ENCODE data around the gene FHOD1.

Gene FHOD1

DNA sequence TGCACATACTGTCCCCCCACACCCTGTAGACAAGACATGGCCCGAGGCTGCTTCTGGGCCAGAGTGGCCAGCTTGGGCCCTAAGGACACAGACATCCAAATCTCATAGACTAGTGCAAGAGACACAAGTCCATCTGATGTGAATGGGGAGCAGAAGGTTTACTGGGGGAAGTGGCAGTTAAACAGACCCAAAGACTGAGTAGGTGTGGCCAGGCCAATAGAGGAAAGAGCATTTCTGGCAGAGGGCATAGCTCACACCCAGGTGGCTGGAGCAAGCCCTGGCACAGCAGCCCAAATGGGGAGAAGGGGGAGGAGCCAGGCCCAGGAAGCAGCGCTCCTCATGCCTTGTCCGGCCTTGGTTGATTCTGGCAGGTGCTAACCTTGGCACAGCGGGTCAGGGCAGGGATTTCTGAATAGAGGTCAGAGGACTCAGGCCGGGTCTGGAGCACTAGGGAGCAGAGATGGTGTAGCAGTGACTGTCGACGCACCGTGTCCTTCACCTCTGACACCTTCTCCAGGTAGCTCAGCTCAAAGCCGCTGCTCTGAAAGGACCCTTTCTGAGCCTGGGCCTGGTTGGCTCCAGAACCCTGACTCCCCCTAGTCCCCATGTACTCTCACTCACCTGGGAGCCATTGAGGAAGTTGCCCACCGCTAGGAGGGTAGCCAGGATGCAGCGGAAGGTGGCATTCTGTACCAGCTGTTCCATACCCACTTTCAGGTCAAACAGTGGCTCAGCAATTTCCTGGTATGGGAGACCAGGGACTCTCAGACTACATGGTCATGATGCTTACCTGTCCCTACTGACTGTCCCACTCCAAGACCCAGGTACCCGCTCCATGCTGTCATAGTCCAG is 16.2 kb downstream of the FHOD1 start:
- no peak for DNase-seq

DNA sequence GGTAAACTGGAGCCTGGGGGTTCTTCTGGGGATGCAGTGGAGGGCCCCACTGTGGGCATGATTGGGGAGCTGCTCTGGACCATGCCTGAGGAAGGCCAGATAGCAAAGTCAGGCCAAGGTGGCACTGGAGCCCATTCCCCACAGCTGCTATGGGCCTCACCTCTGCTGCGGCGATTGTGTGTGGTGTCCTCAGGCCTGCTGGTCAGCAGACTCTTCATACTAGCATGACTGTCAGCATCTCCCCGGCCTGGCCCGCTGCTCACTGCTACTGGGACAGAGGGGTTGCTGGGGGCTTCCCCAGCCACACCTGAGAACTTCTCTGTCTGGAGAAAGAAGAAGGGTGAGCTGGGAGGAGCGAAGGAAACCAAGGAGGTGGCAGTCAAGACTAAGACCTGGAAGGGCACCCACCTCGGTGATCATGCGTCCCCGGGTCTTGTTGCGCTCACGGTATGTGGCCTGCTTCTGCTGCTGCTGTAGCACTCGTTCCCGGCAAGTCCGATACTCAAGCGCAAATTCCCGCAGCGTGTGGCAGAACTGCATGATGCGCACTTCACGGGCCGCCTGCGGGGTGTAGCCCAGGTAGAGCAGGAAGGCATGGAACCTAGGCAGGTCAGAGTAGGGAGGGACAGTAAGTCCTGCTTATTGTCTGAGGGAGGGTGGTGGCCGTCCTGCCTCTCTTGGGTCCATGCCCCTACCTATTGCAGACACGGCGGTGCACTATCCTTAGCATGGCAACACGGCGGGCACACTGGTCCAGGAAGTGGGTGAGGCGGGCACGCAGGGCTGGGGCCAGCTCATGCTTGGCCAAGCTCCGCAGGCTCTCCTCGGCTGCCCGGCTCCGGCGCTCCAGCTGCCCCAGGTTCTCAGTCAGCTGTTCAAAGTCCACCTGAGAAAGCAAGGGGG is 17.1 kb downstream of the FHOD1 start:
- no peak for DNase-seq

DNA sequence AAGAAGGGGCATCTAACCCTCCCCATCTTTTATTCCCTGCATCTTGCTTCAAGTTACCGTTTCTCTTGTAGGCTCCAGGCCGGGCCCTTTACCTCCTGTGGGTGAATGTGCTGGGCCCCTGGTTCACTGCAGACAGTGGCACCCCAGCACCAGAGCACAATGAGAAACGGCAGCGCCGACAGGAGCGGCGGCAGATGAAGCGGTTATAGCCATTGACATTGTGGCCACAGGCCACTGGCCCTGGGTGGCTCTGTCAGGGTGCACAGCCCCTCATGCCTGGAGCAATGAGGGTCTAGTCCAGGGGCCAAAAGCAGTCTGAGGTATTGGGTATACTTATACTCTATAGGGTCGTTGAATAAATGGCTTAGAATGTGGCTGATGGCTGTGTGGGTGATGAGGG is 18.4 kb downstream of the FHOD1 start:
- DNase-seq, result no peak

DNA sequence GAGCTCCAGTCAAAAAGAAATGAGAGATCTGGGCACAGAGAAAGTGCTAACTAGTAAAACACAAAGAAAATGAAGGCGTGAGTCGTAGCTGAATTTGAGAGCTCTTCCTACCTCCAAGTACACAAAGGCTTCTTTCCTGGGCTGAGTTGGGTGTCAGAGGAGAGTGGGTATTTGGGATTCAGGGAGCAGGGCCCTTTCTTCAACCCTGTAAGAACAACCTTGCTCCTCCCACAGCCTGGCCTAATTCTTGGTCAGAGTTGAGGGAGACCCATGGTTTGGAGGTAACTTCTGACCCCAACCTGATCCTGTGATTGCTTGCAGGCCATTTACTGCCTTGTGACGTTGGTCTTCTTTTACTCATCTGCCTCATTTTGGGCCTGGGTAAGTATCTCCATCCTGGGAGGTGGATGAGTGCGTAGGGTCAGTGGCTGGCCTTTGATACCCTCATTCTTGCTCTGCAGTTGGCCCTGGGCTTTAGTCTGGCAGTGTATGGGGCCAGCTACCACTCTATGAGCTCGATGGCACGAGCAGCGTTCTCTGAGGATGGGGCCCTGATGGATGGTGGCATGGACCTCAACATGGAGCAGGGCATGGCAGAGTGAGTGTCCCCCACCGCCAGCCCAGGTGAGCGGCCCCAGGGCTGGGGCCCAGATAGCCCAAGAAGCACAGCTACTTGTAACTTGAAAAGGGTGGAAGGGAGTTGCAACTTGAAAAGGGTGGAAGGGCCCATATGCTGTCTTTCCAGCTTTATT is 19.1 kb downstream of the FHOD1 start:
- no peak for DNase-seq

DNA sequence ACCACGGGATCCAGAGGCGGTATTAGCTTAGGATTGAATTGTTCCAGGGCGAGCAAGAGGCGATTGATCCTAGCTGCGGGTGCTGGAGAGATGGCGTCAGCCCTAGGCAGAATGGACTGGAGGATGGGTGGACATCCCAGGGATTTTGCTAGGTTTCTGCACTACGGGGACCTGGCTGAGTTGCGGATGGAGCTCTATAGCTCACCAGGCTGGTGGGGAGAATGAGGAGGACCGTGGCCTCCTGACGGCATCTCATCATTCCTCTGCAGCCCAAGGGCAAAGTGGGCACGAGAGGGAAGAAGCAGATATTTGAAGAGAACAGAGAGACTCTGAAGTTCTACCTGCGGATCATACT is 19.7 kb downstream of the FHOD1 start:
- no peak for DNase-seq

DNA sequence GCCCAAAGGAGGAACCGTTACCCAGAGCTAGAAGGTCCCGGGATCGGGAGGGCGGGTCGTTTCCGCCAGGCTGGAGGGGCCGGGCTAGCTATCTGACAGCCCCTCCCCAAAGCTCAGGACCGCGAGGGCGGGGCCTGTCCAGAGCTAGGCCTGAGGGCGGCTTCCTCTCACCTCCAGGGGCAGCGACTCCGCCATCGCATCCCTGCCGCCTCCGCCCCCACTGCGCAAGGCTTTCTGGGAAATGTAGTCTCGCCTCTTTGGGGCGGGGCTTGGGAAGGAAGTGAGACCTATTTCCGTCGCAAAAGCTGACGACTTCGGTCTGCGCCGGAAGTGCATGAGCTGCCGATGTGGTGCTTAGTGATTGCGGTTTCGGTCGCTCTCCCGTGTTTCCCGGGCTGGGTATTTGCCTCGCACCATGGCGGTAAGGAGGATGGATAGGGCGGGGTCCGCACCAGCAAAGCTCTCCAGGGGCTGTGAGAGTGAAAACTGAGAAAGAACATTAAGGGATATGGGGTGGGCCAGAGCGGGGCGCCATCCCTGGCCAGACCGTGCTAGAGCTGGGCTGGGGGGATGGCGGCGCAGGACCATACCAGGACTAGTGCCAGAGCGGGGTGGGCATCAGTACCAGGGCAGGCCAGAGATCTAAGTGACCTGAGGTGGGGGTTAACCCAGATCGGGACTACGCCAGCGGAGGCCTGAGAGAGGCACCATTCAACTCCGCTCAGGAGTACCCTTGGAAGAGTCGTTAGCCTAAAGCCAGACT is 20.3 kb downstream of the FHOD1 start, which contains the start of gene TMEM208:
Gene TMEM208 (plus strand): TSS at position 327 of the 763 bp plus-strand sequence. CDS start 89 bp downstream, at position 416.
- DNase-seq, result peak; percentile 99

DNA sequence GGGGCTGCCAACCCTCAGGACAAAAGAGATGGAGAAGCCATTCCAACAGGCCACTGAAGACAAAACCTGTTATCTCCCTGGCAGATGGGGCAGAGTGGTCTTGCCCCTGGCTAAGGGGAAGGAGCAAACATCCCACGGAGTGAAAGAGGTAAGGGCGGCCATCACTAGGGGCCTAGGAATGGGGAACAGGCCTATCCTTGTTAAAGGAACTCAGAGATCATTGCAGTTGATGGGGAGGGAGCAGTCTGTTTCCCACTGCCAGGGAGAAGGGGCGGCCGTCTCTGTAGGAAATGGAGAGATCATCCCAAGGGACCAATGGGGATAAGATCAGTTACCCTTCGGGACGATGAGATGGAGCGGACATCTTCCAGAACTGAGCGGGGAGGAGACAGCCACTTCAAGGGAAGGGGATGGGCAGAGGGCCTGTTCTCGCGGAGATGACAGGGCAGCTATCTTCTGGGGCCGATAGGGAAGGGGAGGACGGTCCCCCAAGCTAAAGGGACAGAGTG is 20.9 kb downstream of the FHOD1 start:
- DNase-seq, result no peak

DNA sequence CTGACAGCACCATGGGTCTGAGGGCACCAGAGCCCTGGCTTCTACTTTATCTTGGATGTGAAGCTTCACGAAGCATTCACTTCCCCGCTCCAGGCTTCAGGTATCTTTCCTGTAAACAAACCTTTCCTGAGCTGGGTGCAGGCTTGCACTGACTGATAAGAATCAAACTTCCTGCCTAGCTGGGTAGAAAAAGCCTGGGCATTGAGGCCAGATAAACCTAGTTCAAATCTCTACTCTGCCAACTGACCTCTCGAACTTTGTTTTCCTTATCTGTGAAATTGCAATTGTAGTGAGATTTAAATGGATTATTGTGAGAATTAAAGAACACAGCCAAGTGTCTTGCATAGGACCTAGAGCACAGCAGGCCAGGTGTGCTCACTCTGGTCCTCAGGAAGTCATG is 23.3 kb downstream of the FHOD1 start:
- DNase-seq, result no peak

DNA sequence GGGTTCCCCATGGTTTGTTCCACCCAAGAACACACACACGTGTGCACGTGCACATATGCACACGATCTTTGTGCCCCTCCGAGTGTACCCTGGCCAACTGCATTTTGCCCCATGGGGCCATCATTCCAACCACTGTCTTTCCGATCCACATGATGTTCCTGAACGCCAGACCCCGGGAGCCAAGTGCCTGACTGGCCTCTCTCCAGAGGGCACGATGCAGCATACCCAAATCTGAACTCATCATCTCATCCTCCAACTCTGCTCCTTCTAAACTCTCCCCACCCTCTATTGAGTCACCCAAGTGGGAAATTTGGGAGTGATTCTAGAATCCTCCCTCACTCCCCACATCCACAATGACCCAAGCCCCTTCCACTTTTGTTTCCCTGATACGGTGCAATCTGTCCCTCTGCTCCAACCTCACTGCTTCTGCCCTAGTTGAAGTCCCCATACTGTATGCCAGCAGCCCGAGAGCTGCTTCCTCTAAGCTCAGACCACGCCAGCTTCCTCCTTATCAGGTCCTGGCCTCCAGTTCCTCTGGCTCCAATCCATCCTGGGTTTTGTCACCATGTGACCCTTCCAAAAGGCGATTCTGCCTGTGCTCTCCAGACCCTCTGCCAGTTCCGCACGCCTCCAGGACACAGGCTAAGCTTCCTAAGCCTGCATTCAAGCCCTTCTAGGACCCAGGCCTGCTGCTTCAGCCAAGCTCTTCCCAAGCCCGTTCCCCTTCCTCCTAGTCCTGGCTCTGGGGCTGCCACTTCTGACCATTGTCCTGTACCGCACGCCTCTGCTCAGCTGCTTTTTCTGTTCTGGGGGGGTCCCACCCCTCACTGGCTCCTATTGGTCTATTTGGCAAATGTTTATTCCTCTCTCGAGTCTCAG is 30.4 kb downstream of the FHOD1 start:
- peak; percentile 95 for DNase-seq

DNA sequence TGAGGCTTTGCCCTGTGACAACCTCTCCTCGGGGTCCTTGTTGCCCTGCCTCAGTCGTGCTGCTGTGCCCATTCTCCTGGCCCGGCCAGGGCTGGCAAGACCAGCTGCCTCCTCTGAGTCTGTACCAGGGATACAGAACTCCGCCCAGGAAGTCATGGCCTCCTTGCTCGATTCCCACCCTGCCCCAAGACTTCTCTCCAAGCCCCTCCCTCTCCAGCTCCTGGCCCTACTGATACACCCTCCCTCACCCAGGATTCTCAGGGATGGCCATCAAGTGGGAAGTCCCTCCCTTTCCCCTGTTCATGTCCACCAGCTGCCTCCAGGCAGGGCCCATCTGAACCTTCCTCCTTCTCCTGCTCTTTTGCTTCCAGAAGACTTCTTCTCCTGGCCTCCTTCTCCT is 31.6 kb downstream of the FHOD1 start:
- no peak for DNase-seq

DNA sequence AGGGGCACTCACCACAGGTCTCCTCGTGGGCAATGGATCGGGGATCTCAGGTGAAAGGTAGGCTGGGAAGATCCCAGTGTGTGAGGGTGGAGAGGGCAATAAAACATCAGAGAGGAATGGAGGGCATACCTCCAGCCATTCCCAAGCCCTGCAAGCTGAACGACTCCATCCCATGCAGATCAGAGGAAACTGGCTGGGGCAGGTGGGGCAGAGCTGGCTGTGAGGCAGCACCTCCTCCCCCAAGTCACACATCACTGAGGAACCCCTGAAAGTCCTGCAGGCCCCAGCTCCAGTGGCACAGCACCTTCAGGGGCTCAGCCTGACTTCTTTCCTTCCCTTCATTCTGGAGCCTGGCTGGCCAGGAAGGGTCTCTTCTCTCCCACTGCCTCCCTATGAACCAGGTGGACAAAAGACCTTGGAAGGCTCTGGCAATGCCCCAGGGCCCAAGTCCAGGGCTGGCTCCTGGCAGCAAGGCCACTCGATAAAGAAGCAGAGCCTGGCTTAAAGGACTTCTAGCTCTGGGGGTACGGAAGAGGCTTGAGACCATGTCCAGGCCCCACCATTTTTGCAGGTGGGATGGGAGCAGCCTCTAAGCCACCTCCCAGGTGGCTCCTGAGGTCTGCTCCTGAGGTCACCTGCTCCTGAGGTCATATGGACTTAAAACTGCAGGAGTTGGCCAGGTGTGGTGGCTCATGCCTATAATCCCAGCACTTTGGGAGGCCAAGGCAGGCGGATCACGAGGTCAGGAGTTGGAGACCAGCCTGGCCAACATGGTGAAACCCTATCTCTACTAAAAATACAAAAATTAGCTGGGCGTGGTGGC is 33.9 kb downstream of the FHOD1 start:
- DNase-seq, result no peak

DNA sequence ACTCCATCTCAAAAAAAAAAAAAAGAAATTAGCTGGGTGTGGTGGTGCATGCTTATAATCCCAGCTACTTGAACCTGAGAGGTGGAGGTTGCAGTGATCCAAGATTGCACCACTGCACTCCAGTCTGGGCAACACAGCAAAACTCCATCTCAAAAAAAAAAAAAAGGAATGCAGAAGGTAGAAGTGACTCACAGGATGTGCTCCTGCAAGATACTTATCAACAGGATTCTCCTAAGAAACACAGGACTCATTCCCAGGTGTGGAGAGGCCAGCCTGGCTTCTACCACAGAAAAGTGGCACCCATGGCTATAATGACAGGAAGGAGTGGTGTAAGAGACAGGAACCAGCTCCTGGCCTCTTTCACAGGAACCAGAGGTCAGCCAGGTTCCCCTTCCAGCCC is 34.5 kb downstream of the FHOD1 start:
- no peak for DNase-seq

DNA sequence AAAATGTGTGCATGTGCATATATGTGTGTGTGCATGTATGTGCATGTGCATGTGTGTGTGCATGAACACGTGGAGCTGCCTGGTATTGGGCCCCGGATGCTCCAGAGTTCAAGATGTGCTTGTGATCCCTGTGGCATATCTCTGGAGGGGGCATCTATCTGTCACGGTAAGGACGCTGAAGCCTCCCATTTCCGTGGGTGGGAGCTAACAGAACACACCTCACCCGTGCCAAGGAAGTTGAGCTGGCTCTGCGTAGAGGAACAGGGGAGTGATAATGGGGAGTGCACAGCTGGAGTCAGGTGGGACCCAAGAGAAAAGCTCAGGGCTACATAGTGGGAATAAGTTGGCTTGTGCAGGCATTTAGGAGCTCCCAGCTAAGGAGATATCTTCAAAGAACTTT is 35.6 kb downstream of the FHOD1 start:
- DNase-seq, result no peak

DNA sequence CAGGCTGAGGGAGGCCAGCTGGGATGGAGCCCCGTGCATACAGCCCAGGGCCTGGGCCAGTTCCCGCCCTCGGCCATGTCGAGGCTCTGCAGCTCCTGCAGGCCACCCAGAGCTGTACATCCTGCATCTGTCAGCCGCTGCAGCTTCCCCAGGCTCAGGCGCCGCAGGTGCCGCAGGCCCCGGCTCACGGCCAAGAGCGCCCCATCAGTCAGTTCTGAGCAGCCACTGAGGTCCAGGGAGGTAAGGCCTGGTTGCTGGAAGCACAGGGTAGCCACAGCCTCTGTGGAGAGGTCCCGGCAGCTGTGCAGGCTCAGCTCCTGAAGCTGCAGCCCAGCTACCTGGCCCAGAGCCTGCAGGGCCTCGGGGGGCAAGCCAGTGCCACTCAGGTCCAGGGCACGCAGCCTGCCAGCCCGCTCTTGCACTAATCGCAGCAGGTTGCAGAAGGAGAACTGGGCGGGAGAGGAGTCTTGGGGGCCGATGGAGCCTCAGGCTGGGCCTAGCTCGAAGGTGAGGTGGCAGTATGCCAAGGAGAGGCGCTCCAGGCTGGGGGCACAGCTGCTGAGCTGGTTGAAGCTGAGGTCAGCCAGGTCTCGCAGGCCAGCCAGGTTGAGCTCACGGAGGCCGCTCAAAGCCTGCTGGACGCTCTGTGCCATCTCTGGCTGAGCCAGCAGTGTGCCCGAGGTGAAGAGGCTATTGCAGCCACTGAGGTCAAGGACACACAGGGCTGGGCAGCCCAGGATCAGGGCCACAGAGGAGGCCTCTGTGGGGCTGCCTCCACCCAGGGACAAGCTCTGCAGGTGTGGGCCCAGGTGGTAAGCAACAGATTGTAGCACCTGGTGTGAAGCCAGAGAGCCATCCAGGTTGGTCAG is 37.0 kb downstream of the FHOD1 start:
- DNase-seq, result no peak

DNA sequence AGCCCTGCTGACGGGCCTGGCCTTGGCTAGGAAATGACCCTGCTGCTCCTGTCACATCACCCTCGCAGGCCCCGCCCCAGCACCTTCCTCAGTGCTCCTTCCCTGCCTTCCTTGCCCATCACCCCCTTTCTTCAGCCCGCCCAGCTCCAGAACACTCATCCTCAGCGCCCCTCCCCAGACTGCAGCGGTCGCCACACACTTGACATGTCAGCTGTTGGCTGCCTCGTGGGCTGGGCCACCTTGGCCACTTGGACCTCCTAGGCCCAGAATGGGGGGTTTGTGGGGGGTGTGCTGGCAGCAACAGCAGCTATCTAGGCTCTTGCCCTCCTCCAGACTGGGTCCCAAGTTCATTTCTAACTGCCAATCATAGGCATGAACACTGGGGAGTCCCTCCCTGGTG is 37.7 kb downstream of the FHOD1 start:
- no peak for DNase-seq

DNA sequence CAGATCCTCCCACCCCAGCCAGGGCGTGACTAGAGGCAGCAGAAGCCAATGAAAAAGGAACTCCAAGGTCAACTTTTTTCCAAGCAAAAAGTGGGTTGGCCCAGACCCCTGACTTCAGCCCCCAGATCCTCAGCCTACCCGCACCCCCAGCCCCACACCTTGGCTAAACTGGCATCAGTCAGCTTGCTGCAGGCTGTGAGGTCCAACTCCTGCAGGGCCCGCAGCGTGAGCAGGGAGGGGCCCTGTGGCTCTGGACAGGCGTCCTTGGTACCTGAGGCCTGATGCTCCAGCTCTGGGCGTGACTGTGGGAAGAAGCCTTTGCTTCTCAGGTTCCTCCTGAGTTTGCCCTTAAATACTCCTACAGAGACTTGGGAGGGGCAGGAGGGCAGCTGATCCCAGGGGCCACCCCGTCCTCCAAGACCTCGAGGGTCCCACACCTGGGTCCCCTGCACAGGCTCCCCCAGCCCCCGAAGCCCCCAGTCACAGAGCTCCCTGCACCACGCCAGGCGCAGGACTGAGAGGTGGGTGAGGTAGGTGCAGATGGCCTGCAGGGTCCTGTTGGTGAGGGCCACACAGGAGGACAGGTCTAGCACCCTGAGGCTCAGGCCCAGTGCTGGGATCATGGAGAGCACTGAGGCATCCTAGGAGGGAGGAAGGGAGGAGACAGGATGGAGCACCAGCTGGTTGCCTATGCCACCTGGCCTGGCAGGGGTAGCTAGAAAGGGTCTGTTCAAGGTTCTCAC is 39.0 kb downstream of the FHOD1 start:
- no peak for DNase-seq

DNA sequence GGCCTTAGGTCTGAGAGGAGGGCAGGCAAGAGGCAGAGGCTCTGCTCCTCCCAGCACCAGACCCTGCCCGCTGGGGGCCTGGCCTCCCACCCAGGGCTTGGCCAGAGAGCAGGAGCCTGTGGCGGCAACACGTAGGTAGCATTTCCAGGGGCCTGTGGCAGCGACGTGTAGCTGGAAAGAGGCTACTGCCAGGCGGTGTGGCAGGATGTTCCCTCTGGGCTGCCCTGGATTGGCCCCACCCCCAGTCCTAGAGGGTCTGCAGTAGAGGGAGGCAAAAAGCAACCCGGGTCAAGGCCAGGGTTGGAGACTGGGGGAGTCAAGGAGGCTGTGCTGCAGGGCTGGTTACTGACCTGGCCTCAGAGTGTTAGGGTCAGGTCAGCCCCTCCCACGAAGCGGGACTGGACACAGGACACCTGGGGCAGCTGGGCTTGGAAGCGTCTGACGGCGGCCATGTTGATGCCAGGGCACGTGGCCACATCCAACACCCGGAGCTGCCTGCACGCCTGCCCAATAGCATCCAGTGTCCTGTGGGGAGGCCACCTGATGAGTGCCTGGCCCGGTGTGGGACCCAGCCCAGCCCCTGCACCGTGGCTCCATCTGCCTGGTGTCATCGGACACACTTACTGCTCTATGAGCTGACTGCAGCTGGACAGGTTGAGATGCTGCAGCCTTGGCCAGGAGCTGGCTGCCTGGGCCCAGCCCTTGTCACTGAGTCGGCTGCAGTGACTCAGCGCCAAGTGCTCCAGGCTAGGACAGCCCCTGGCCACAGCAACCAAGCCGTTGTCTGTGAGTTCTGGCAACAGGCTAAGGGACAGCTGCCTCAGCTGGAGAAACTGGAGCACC is 39.8 kb downstream of the FHOD1 start:
- DNase-seq, result no peak

DNA sequence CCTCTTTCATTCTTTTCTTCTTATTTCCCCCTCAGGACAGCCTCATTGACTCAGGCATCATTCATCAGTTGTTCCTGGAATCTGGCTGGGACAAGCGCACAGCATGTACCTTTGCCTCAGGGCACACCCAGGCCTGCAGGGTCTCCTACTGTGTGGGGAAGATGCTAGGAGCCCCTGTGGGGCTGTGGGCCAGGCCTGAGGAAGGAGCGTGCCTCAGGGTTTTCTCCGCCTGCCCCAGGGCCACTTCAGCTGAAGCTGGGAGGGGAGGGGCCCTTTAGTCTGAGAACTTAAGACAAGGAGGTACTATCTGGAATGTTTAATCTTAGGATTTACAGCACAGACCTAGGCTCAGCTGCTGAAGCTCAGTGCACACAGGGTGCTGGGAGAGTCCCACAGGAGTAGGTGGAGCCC is 40.4 kb downstream of the FHOD1 start:
- no peak for DNase-seq

All from hematopoietic multipotent progenitor cell treated with erythropoietin and hydrocortisone succinate and interleukin-3 and kit ligand, for 4 days (in vitro differentiated cells).